NT2/D1 (cell line): ENCODE data around the gene TFCP2L1.
"Not testable (repeated sequence)": the region's sequence is repeated elsewhere in the genome, so short reads cannot be mapped to it uniquely, and the experiment has no call there.

Experiments used
- SUZ12 ChIP-seq: IDR thresholded peaks from 2 replicates; pipeline ENCODE4 v1.6.1; 2011; ENCODE audit not compliant: insufficient read length, insufficient read depth; ENCODE audit errors: extremely low read depth
- YY1 ChIP-seq: IDR thresholded peaks from 2 replicates; pipeline ENCODE4 v1.6.1; 2011; ENCODE audit not compliant: insufficient read length, insufficient read depth
- ZNF274 ChIP-seq: IDR thresholded peaks from 2 replicates; pipeline ENCODE4 v1.6.1; 2011; ENCODE audit warnings: mild to moderate bottlenecking, low read depth, low read length

- not testable (repeated sequence) for TF ChIP-seq YY1, SUZ12, ZNF274
These were observed 57.4 kb downstream of the TFCP2L1 start for GRCh38 chr2:121227381-121228144.
